ENCODE data around the gene RAPGEF5. TPM values are rescaled to one million over a fixed set of nuclear protein-coding genes. Genes with fewer than 3 reads are reported as not detected.

Gene RAPGEF5
- total RNA-seq, 2 experiments from 2014 or later: 1.3 to 1.5 TPM

- ChIA-PET CTCF (no interaction called here), POLR2A (no interaction called here)
- intact Hi-C loops (cut with DNase I, micrococcal nuclease): no loop called here
- ATAC-seq (no peak), DNase-seq (no peak)
- Mint-ChIP-seq H3K36me3 (ENCODE audit: low read depth) (no peaks in the 10 kb centered on the region), H3K9me3 (ENCODE audit: low read depth) (no peaks in the 10 kb centered on the region), H3K27me3 (no peaks in the 10 kb centered on the region), H3K4me3 (no peak overlapping the region), H3K27ac (no peak overlapping the region), H3K4me1 (no peaks in the 10 kb centered on the region)
Measured at GRCh38 chr7:22377703-22378102, 20.7 kb upstream of the RAPGEF5 start.

- ATAC-seq (no peak), DNase-seq (no peak)
- intact Hi-C loops (cut with DNase I, micrococcal nuclease): no loop called here
- no peaks in the 10 kb centered on the region for H3K9me3 Mint-ChIP-seq (ENCODE audit: low read depth)
- H3K4me1 Mint-ChIP-seq: peaks cover 2% of the 10 kb centered on the region
- ChIA-PET CTCF (interaction anchor here (0.7 to 1.3 kb wide), 3 partner anchors 9 to 126 kb away, joined by 3 read pairs; no protein-coding TSS in a partner anchor), POLR2A (no interaction called here)
- no peak overlapping the region for H3K4me3 Mint-ChIP-seq
- H3K27me3 Mint-ChIP-seq: no peaks in the 10 kb centered on the region
- no peak overlapping the region for H3K27ac Mint-ChIP-seq
- no peaks in the 10 kb centered on the region for H3K36me3 Mint-ChIP-seq (ENCODE audit: low read depth)
Measured at GRCh38 chr7:22375359-22376048, 18.6 kb upstream of the RAPGEF5 start.

GRCh38 chr7:22373911-22374310 is 17.0 kb upstream of the RAPGEF5 start:
- POLR2A ChIA-PET: no interaction called here
- peaks cover 2% of the 10 kb centered on the region for H3K4me1 Mint-ChIP-seq
- no peak overlapping the region for H3K4me3 Mint-ChIP-seq
- ATAC-seq (no peak), DNase-seq (no peak)
- H3K27me3 Mint-ChIP-seq: peaks cover 3% of the 10 kb centered on the region
- intact Hi-C loops (cut with DNase I, micrococcal nuclease): no loop called here
- H3K27ac Mint-ChIP-seq: no peak overlapping the region
- CTCF ChIA-PET: no interaction called here
- H3K9me3 Mint-ChIP-seq (ENCODE audit: low read depth): no peaks in the 10 kb centered on the region
- H3K36me3 Mint-ChIP-seq (ENCODE audit: low read depth): no peaks in the 10 kb centered on the region

- CTCF ChIA-PET: no interaction called here
- intact Hi-C loops (cut with DNase I, micrococcal nuclease): no loop called here
- H3K9me3 Mint-ChIP-seq (ENCODE audit: low read depth): no peaks in the 10 kb centered on the region
- H3K27me3 Mint-ChIP-seq: peaks cover 3% of the 10 kb centered on the region
- peaks cover 2% of the 10 kb centered on the region for H3K4me1 Mint-ChIP-seq
- no peak for ATAC-seq
- no peak overlapping the region for H3K27ac Mint-ChIP-seq
- no peak overlapping the region for H3K4me3 Mint-ChIP-seq
- DNase-seq: no peak
- no peaks in the 10 kb centered on the region for H3K36me3 Mint-ChIP-seq (ENCODE audit: low read depth)
- POLR2A ChIA-PET: no interaction called here
Measured at GRCh38 chr7:22373388-22373787, 16.4 kb upstream of the RAPGEF5 start.

- DNase-seq (no peak), ATAC-seq (no peak)
- no peaks in the 10 kb centered on the region for H3K36me3 Mint-ChIP-seq (ENCODE audit: low read depth)
- H3K4me1 Mint-ChIP-seq: peaks cover 2% of the 10 kb centered on the region
- ChIA-PET POLR2A (no interaction called here), CTCF (interaction anchor here (0.9 kb wide), 1 partner anchor 33 kb away, joined by 3 read pairs; no protein-coding TSS in a partner anchor)
- H3K27me3 Mint-ChIP-seq: peaks cover 3% of the 10 kb centered on the region
- intact Hi-C loops (cut with DNase I, micrococcal nuclease): no loop called here
- no peaks in the 10 kb centered on the region for H3K9me3 Mint-ChIP-seq (ENCODE audit: low read depth)
- no peak overlapping the region for H3K4me3 Mint-ChIP-seq
- H3K27ac Mint-ChIP-seq: no peak overlapping the region
Measured at GRCh38 chr7:22372863-22373262, 15.9 kb upstream of the RAPGEF5 start.

- ChIA-PET POLR2A (no interaction called here), CTCF (interaction anchor here (0.9 to 1.4 kb wide), 3 partner anchors 32 to 290 kb away, joined by 3 read pairs; no protein-coding TSS in a partner anchor)
- Mint-ChIP-seq H3K4me1 (peaks cover 2% of the 10 kb centered on the region), H3K27me3 (peaks cover 3% of the 10 kb centered on the region), H3K36me3 (ENCODE audit: low read depth) (no peaks in the 10 kb centered on the region), H3K4me3 (no peak overlapping the region), H3K9me3 (ENCODE audit: low read depth) (no peaks in the 10 kb centered on the region), H3K27ac (no peak overlapping the region)
- intact Hi-C loops (cut with DNase I, micrococcal nuclease): no loop called here
- ATAC-seq: no peak
- DNase-seq: no peak
Measured at GRCh38 chr7:22371878-22372277, 14.9 kb upstream of the RAPGEF5 start.

GRCh38 chr7:22364900-22365299 is 7.9 kb upstream of the RAPGEF5 start:
- ChIA-PET POLR2A (no interaction called here), CTCF (no interaction called here)
- no peaks in the 10 kb centered on the region for H3K36me3 Mint-ChIP-seq (ENCODE audit: low read depth)
- DNase-seq (no peak), ATAC-seq (no peak)
- intact Hi-C loops (cut with DNase I, micrococcal nuclease): no loop called here
- H3K27me3 Mint-ChIP-seq: peaks cover 10% of the 10 kb centered on the region
- H3K9me3 Mint-ChIP-seq (ENCODE audit: low read depth): no peaks in the 10 kb centered on the region
- H3K4me1 Mint-ChIP-seq: no peaks in the 10 kb centered on the region
- H3K4me3 Mint-ChIP-seq: no peak overlapping the region
- no peak overlapping the region for H3K27ac Mint-ChIP-seq

GRCh38 chr7:22363756-22364422 is 6.9 kb upstream of the RAPGEF5 start:
- Mint-ChIP-seq H3K4me1 (no peaks in the 10 kb centered on the region), H3K36me3 (ENCODE audit: low read depth) (no peaks in the 10 kb centered on the region), H3K27ac (no peak overlapping the region), H3K4me3 (no peak overlapping the region), H3K27me3 (peaks cover 12% of the 10 kb centered on the region), H3K9me3 (ENCODE audit: low read depth) (no peaks in the 10 kb centered on the region)
- CTCF ChIA-PET: no interaction called here
- no peak for DNase-seq
- intact Hi-C loops (cut with DNase I, micrococcal nuclease): no loop called here
- no peak for ATAC-seq
- POLR2A ChIA-PET: no interaction called here

GRCh38 chr7:22361795-22362194 is 4.8 kb upstream of the RAPGEF5 start:
- ChIA-PET CTCF (interaction anchor here (0.6 kb wide), 1 partner anchor 20 kb away, joined by 3 read pairs; no protein-coding TSS in a partner anchor), POLR2A (no interaction called here)
- no peaks in the 10 kb centered on the region for H3K9me3 Mint-ChIP-seq (ENCODE audit: low read depth)
- intact Hi-C loops (cut with DNase I, micrococcal nuclease): no loop called here
- DNase-seq (no peak), ATAC-seq (no peak)
- H3K27me3 Mint-ChIP-seq: peaks cover 24% of the 10 kb centered on the region
- H3K27ac Mint-ChIP-seq: no peak overlapping the region
- H3K4me1 Mint-ChIP-seq: peaks cover 3% of the 10 kb centered on the region
- H3K4me3 Mint-ChIP-seq: no peak overlapping the region
- no peaks in the 10 kb centered on the region for H3K36me3 Mint-ChIP-seq (ENCODE audit: low read depth)

GRCh38 chr7:22361320-22361719 is 4.4 kb upstream of the RAPGEF5 start:
- Mint-ChIP-seq H3K27me3 (peaks cover 24% of the 10 kb centered on the region), H3K9me3 (ENCODE audit: low read depth) (no peaks in the 10 kb centered on the region), H3K4me1 (peaks cover 3% of the 10 kb centered on the region), H3K4me3 (no peak overlapping the region), H3K27ac (no peak overlapping the region), H3K36me3 (ENCODE audit: low read depth) (no peaks in the 10 kb centered on the region)
- CTCF ChIA-PET: interaction anchor here (0.6 kb wide), 1 partner anchor 20 kb away, joined by 3 read pairs; no protein-coding TSS in a partner anchor
- no peak for ATAC-seq
- no peak for DNase-seq
- POLR2A ChIA-PET: no interaction called here
- intact Hi-C loops (cut with DNase I, micrococcal nuclease): no loop called here

- peaks cover 6% of the 10 kb centered on the region for H3K4me1 Mint-ChIP-seq
- ATAC-seq: no peak
- no peaks in the 10 kb centered on the region for H3K36me3 Mint-ChIP-seq (ENCODE audit: low read depth)
- no peak overlapping the region for H3K27ac Mint-ChIP-seq
- ChIA-PET CTCF (interaction anchor here (0.5 to 0.6 kb wide), 2 partner anchors 239 to 1179 kb away, joined by 3 read pairs; no protein-coding TSS in a partner anchor), POLR2A (no interaction called here)
- no peaks in the 10 kb centered on the region for H3K9me3 Mint-ChIP-seq (ENCODE audit: low read depth)
- peaks cover 37% of the 10 kb centered on the region for H3K27me3 Mint-ChIP-seq
- intact Hi-C loops (cut with DNase I, micrococcal nuclease): loop anchor here in 1 of 2 experiments (5.0 kb wide), 1 partner anchor 143 kb away; the partner anchor contains the start of gene STEAP1B
- DNase-seq: no peak
- H3K4me3 Mint-ChIP-seq: no peak overlapping the region
Measured at GRCh38 chr7:22358820-22359697, 2.1 kb upstream of the RAPGEF5 start.

All from activated CD4-positive, alpha-beta T cell treated with anti-CD3 and anti-CD28 coated beads for 36 hours (primary cell).